ENCODE data around the gene DEAF1. TPM values are rescaled to one million over a fixed set of nuclear protein-coding genes. Genes with fewer than 3 reads are reported as not detected.

DEAF1 gene
- total and polyA plus RNA-seq, 2 experiments from 2014 or later: 88.6 to 90.0 TPM

- no peak overlapping the region for H3K4me3 ChIP-seq
- H3K27me3 ChIP-seq: peaks cover 50% of the 10 kb centered on the region
- no peaks in the 10 kb centered on the region for H3K36me3 ChIP-seq
- H3K27ac ChIP-seq: no peak overlapping the region
- TF ChIP-seq CTCF (IDR thresholded peaks at IDR 0.05; ENCODE audit: low read depth, low read length): no peak
- H3K9me3 ChIP-seq (ENCODE audit: low read depth): no peaks in the 10 kb centered on the region
- no peak for DNase-seq (ENCODE audit: low read depth in 1 of 2, low spot score in 1 of 2)
- no peaks in the 10 kb centered on the region for H3K4me1 ChIP-seq (ENCODE audit: low read depth)
Measured at GRCh38 chr11:720017-720641, 25.1 kb upstream of the DEAF1 start.

GRCh38 chr11:719214-720016 lies 24.4 kb upstream of the DEAF1 start:
- DNase-seq (ENCODE audit: low read depth in 1 of 2, low spot score in 1 of 2): no peak
- no peak for TF ChIP-seq CTCF (IDR thresholded peaks at IDR 0.05; ENCODE audit: low read depth, low read length)
- Histone ChIP-seq H3K36me3 (no peaks in the 10 kb centered on the region), H3K9me3 (ENCODE audit: low read depth) (no peaks in the 10 kb centered on the region), H3K27me3 (peaks cover 43% of the 10 kb centered on the region), H3K4me1 (ENCODE audit: low read depth) (no peaks in the 10 kb centered on the region), H3K4me3 (no peak overlapping the region), H3K27ac (no peak overlapping the region)

GRCh38 chr11:714436-714835 lies 19.4 kb upstream of the DEAF1 start:
- TF ChIP-seq CTCF (IDR thresholded peaks at IDR 0.05; ENCODE audit: low read depth, low read length): no peak
- H3K27me3 ChIP-seq: peaks cover 5% of the 10 kb centered on the region

GRCh38 chr11:709109-709997 lies 14.3 kb upstream of the DEAF1 start:
- Histone ChIP-seq H3K36me3 (no peaks in the 10 kb centered on the region), H3K27ac (no peak overlapping the region), H3K4me1 (ENCODE audit: low read depth) (peaks cover 13% of the 10 kb centered on the region), H3K27me3 (peaks cover 16% of the 10 kb centered on the region), H3K4me3 (no peak overlapping the region), H3K9me3 (ENCODE audit: low read depth) (no peaks in the 10 kb centered on the region)
- DNase-seq (ENCODE audit: low read depth in 1 of 2, low spot score in 1 of 2): no peak
- TF ChIP-seq CTCF (IDR thresholded peaks at IDR 0.05; ENCODE audit: low read depth, low read length): no peak

More at GRCh38 chr11:714436-714835, 19.4 kb upstream of the DEAF1 start:
- H3K4me3 ChIP-seq: no peak overlapping the region
- no peak overlapping the region for H3K27ac ChIP-seq
- H3K4me1 ChIP-seq (ENCODE audit: low read depth): no peaks in the 10 kb centered on the region
- no peaks in the 10 kb centered on the region for H3K9me3 ChIP-seq (ENCODE audit: low read depth)
- no peaks in the 10 kb centered on the region for H3K36me3 ChIP-seq
- no peak for DNase-seq (ENCODE audit: low read depth in 1 of 2, low spot score in 1 of 2)

- Histone ChIP-seq H3K27ac (no peak overlapping the region), H3K9me3 (ENCODE audit: low read depth) (no peaks in the 10 kb centered on the region), H3K4me3 (no peak overlapping the region), H3K36me3 (no peaks in the 10 kb centered on the region), H3K27me3 (peaks cover 16% of the 10 kb centered on the region), H3K4me1 (ENCODE audit: low read depth) (peaks cover 13% of the 10 kb centered on the region)
- DNase-seq (ENCODE audit: low read depth in 1 of 2, low spot score in 1 of 2): no peak
- no peak for TF ChIP-seq CTCF (IDR thresholded peaks at IDR 0.05; ENCODE audit: low read depth, low read length)
Measured at GRCh38 chr11:708511-708910, 13.5 kb upstream of the DEAF1 start.

Measured in cardiac muscle cell (in vitro differentiated cells and primary cell).